ENCODE results near the gene DMD.

DMD gene

GRCh38 chrX:31199840-31200114, 2011.6 kb downstream of the DMD start:
- Histone ChIP-seq H3K9me3 (ENCODE audit: control insufficient read depth, low read length) (no peaks in the 10 kb centered on the region), H3K4me1 (ENCODE audit: control insufficient read depth, insufficient read depth, low read length, poor library complexity, severe bottlenecking) (no peaks in the 10 kb centered on the region), H3K36me3 (ENCODE audit: control insufficient read depth, insufficient read depth, low read length) (no peaks in the 10 kb centered on the region), H3K27me3 (replicated peaks; ENCODE audit: control insufficient read depth, insufficient read depth, low read length, poor library complexity, severe bottlenecking) (no peaks in the 10 kb centered on the region), H3K27ac (ENCODE audit: insufficient read depth, low read length, poor library complexity, severe bottlenecking) (no peak overlapping the region), H3K4me3 (ENCODE audit: insufficient read depth, low read depth, low read length, poor library complexity, severe bottlenecking) (no peak overlapping the region)
- DNase-seq: no peak

DNA sequence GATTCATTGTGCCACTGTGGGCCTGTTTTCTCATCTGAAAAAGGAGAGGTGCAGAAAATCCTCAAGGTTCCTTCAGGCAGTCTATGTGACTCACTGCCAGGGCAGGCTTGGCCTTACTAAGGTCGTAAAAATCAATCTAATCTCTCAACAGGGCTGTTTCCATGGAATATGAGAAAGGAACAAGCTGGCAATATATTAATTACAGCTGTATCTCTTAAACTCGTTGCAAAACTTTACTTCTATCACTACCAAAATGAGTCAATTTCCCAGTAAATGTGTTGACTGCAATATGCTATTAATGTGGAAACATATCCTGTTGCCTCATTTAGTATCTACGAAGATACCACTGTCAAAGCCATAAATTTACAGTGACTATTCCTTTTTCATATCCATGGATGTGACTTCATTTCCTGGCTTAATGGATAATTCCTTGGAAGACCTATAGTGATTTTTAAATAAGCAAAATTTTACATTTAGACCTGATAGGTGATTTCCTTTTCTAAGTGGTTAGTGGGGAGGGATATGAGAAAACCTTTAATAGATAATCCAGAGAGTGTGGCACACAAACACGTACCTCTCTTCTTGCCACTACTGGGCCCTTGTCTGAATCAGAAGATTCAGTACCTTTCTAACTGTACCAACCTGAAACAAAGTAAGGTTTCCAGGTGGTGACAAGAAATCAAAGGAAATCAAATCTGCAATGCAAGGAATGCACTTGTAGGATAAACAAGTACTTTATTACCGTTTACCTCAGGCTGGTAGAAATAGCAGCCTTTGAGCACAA, 2012.1 kb downstream of the DMD start:
- no peak for DNase-seq
- H3K27ac ChIP-seq (ENCODE audit: insufficient read depth, low read length, poor library complexity, severe bottlenecking): no peak overlapping the region

GRCh38 chrX:31190221-31190975, 2021.0 kb downstream of the DMD start:
- no peak for DNase-seq
- Histone ChIP-seq H3K27me3 (replicated peaks; ENCODE audit: control insufficient read depth, insufficient read depth, low read length, poor library complexity, severe bottlenecking) (no peaks in the 10 kb centered on the region), H3K27ac (ENCODE audit: insufficient read depth, low read length, poor library complexity, severe bottlenecking) (no peak overlapping the region)

More for the DNA sequence above, 2012.1 kb downstream of the DMD start:
- Histone ChIP-seq H3K4me3 (ENCODE audit: insufficient read depth, low read depth, low read length, poor library complexity, severe bottlenecking) (no peak overlapping the region), H3K4me1 (ENCODE audit: control insufficient read depth, insufficient read depth, low read length, poor library complexity, severe bottlenecking) (no peaks in the 10 kb centered on the region), H3K9me3 (ENCODE audit: control insufficient read depth, low read length) (no peaks in the 10 kb centered on the region), H3K36me3 (ENCODE audit: control insufficient read depth, insufficient read depth, low read length) (no peaks in the 10 kb centered on the region), H3K27me3 (replicated peaks; ENCODE audit: control insufficient read depth, insufficient read depth, low read length, poor library complexity, severe bottlenecking) (no peaks in the 10 kb centered on the region)

GRCh38 chrX:31186693-31187338, 2024.5 kb downstream of the DMD start:
- Histone ChIP-seq H3K27ac (ENCODE audit: insufficient read depth, low read length, poor library complexity, severe bottlenecking) (no peak overlapping the region), H3K27me3 (replicated peaks; ENCODE audit: control insufficient read depth, insufficient read depth, low read length, poor library complexity, severe bottlenecking) (no peaks in the 10 kb centered on the region), H3K4me1 (ENCODE audit: control insufficient read depth, insufficient read depth, low read length, poor library complexity, severe bottlenecking) (no peaks in the 10 kb centered on the region), H3K36me3 (ENCODE audit: control insufficient read depth, insufficient read depth, low read length) (no peaks in the 10 kb centered on the region), H3K4me3 (ENCODE audit: insufficient read depth, low read depth, low read length, poor library complexity, severe bottlenecking) (no peak overlapping the region), H3K9me3 (ENCODE audit: control insufficient read depth, low read length) (no peaks in the 10 kb centered on the region)
- no peak for DNase-seq

More at GRCh38 chrX:31190221-31190975, 2021.0 kb downstream of the DMD start:
- H3K4me1 ChIP-seq (ENCODE audit: control insufficient read depth, insufficient read depth, low read length, poor library complexity, severe bottlenecking): no peaks in the 10 kb centered on the region
- no peaks in the 10 kb centered on the region for H3K9me3 ChIP-seq (ENCODE audit: control insufficient read depth, low read length)
- H3K4me3 ChIP-seq (ENCODE audit: insufficient read depth, low read depth, low read length, poor library complexity, severe bottlenecking): no peak overlapping the region
- no peaks in the 10 kb centered on the region for H3K36me3 ChIP-seq (ENCODE audit: control insufficient read depth, insufficient read depth, low read length)

- H3K27me3 ChIP-seq (replicated peaks; ENCODE audit: control insufficient read depth, insufficient read depth, low read length, poor library complexity, severe bottlenecking): no peaks in the 10 kb centered on the region
- H3K36me3 ChIP-seq (ENCODE audit: control insufficient read depth, insufficient read depth, low read length): no peaks in the 10 kb centered on the region
- no peak for DNase-seq
- H3K4me3 ChIP-seq (ENCODE audit: insufficient read depth, low read depth, low read length, poor library complexity, severe bottlenecking): no peak overlapping the region
- no peaks in the 10 kb centered on the region for H3K9me3 ChIP-seq (ENCODE audit: control insufficient read depth, low read length)
- no peak overlapping the region for H3K27ac ChIP-seq (ENCODE audit: insufficient read depth, low read length, poor library complexity, severe bottlenecking)
- no peaks in the 10 kb centered on the region for H3K4me1 ChIP-seq (ENCODE audit: control insufficient read depth, insufficient read depth, low read length, poor library complexity, severe bottlenecking)
Observed at GRCh38 chrX:31185884-31186283, 2025.5 kb downstream of the DMD start.

- H3K36me3 ChIP-seq (ENCODE audit: control insufficient read depth, insufficient read depth, low read length): no peaks in the 10 kb centered on the region
- no peak overlapping the region for H3K27ac ChIP-seq (ENCODE audit: insufficient read depth, low read length, poor library complexity, severe bottlenecking)
- no peaks in the 10 kb centered on the region for H3K27me3 ChIP-seq (replicated peaks; ENCODE audit: control insufficient read depth, insufficient read depth, low read length, poor library complexity, severe bottlenecking)
- no peak for DNase-seq
- H3K9me3 ChIP-seq (ENCODE audit: control insufficient read depth, low read length): no peaks in the 10 kb centered on the region
- no peaks in the 10 kb centered on the region for H3K4me1 ChIP-seq (ENCODE audit: control insufficient read depth, insufficient read depth, low read length, poor library complexity, severe bottlenecking)
- no peak overlapping the region for H3K4me3 ChIP-seq (ENCODE audit: insufficient read depth, low read depth, low read length, poor library complexity, severe bottlenecking)
Observed at GRCh38 chrX:31181377-31182000, 2029.9 kb downstream of the DMD start.

DNA sequence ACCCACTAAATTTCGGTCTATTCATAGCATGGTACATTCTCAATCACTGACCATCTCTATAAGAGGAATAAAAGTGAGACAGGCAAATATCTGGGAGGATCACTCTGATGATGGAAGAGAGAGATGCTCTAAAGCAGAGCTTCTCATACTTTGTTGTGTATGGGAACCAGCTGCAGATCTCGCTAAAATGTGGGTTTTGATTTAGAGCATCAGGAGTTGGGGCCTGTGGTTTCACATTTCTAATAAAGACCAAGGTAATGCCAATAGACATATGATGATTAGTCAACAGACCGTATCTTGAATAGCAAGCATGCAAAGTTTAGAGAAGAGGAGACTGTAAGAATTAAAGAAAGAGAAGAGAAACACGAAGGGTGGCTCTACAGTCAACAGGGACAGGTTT, 2032.1 kb downstream of the DMD start:
- no peak for DNase-seq
- Histone ChIP-seq H3K9me3 (ENCODE audit: control insufficient read depth, low read length) (no peaks in the 10 kb centered on the region), H3K4me1 (ENCODE audit: control insufficient read depth, insufficient read depth, low read length, poor library complexity, severe bottlenecking) (no peaks in the 10 kb centered on the region), H3K36me3 (ENCODE audit: control insufficient read depth, insufficient read depth, low read length) (no peaks in the 10 kb centered on the region), H3K27ac (ENCODE audit: insufficient read depth, low read length, poor library complexity, severe bottlenecking) (no peak overlapping the region), H3K4me3 (ENCODE audit: insufficient read depth, low read depth, low read length, poor library complexity, severe bottlenecking) (no peak overlapping the region), H3K27me3 (replicated peaks; ENCODE audit: control insufficient read depth, insufficient read depth, low read length, poor library complexity, severe bottlenecking) (no peaks in the 10 kb centered on the region)

GRCh38 chrX:31178769-31179125, 2032.6 kb downstream of the DMD start:
- Histone ChIP-seq H3K4me1 (ENCODE audit: control insufficient read depth, insufficient read depth, low read length, poor library complexity, severe bottlenecking) (no peaks in the 10 kb centered on the region), H3K9me3 (ENCODE audit: control insufficient read depth, low read length) (no peaks in the 10 kb centered on the region), H3K27me3 (replicated peaks; ENCODE audit: control insufficient read depth, insufficient read depth, low read length, poor library complexity, severe bottlenecking) (no peaks in the 10 kb centered on the region), H3K36me3 (ENCODE audit: control insufficient read depth, insufficient read depth, low read length) (no peaks in the 10 kb centered on the region), H3K27ac (ENCODE audit: insufficient read depth, low read length, poor library complexity, severe bottlenecking) (no peak overlapping the region), H3K4me3 (ENCODE audit: insufficient read depth, low read depth, low read length, poor library complexity, severe bottlenecking) (no peak overlapping the region)
- DNase-seq: no peak

DNA sequence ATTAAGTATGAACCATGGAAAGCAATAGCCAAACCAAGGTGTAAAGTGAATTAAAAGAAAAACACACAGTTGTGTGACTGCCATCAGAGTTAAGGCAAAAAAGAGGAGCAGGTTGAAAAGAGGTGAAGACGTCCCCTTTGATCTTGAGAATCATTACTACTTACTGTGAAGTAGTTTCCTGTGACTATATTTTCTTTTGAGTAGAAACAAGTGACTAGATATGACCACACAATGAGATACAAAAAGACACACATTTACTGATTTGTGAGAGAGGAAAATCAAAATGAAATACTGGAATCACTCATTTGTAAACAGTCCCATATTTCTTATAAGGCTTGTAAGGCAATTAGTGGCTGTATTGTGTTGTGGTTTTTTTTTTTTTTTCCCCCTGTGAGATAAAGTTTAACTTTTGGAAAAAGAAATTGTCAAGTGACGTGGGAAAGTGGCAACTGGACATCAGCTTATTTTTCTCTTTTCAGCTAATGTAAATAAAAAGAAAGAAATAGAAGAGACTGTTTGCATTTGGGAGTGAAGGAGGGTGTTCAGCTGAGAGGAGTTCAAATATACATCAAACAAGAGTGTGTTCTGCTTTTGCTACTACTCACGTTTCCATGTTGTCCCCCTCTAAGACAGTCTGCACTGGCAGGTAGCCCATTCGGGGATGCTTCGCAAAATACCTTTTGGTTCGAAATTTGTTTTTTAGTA, 2033.1 kb downstream of the DMD start:
- Histone ChIP-seq H3K4me3 (ENCODE audit: insufficient read depth, low read depth, low read length, poor library complexity, severe bottlenecking) (no peak overlapping the region), H3K9me3 (ENCODE audit: control insufficient read depth, low read length) (no peaks in the 10 kb centered on the region), H3K4me1 (ENCODE audit: control insufficient read depth, insufficient read depth, low read length, poor library complexity, severe bottlenecking) (no peaks in the 10 kb centered on the region), H3K36me3 (ENCODE audit: control insufficient read depth, insufficient read depth, low read length) (no peaks in the 10 kb centered on the region), H3K27ac (ENCODE audit: insufficient read depth, low read length, poor library complexity, severe bottlenecking) (no peak overlapping the region), H3K27me3 (replicated peaks; ENCODE audit: control insufficient read depth, insufficient read depth, low read length, poor library complexity, severe bottlenecking) (no peaks in the 10 kb centered on the region)
- DNase-seq: no peak
